Spleen (tissue), 7 donors: ENCODE data around the gene FOXF2.

Experiments
- POLR2A ChIP-seq, 3 donors: fragments of 450-650 bp; IDR thresholded peaks; one replicate each; pipeline ENCODE4 v1.5.1; 2017; ENCODE audit warnings: antibody characterized with exemption in 3 of 3, mild to moderate bottlenecking in 1 of 3
- POLR2AphosphoS5 ChIP-seq, 3 donors: sonication (generic); formaldehyde crosslinking; IDR thresholded peaks; one replicate each; pipeline ENCODE4 v1.5.1; 2017; ENCODE audit warnings: antibody characterized with exemption in 3 of 3
- TF ChIP-seq, protein P1 (sequence below), 11 experiments: fragments of 200-600 bp in 7 of 11; fragments of 450-650 bp in 4 of 11; sonication (generic) in 4 of 11; IDR thresholded peaks in 8 of 11; conservative IDR thresholded peaks in 3 of 11; 1 replicate in 7 of 11; 2 replicates in 4 of 11; pipeline versions ENCODE4 v1.4.0 to v1.8.0; 2016 to 2021; ENCODE audit warnings: antibody characterized with exemption in 11 of 11, inconsistent platforms in 4 of 11, mild to moderate bottlenecking in 1 of 11
- donor health status: DM: no; HTN: no; CAD: no; lungs with moderate emphysema.
- donor health status: DM: no; HTN: no; CAD: no.
- donor health status: DM: no; HTN: no; CAD: no.

DNA sequence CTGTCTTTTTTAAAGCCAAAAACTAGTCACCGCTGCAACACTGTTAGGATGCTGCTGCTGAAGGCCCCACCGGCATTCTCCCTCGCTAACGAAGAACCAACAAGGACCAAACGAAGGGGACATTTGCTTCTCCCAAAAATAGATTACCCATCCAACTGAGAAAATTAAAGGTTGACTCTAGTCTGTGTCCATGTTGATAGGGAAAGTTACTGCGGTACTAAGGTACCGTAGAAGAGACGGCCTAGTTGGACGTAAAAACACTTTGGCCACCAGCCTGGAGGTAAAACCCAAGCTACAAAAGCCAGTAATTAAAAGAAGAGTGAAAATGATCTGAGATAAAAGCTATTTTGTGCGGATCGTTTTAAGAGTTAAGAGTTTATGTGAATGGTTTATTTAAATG is 11.8 kb upstream of the FOXF2 start:
- TF ChIP-seq, protein P1, sequence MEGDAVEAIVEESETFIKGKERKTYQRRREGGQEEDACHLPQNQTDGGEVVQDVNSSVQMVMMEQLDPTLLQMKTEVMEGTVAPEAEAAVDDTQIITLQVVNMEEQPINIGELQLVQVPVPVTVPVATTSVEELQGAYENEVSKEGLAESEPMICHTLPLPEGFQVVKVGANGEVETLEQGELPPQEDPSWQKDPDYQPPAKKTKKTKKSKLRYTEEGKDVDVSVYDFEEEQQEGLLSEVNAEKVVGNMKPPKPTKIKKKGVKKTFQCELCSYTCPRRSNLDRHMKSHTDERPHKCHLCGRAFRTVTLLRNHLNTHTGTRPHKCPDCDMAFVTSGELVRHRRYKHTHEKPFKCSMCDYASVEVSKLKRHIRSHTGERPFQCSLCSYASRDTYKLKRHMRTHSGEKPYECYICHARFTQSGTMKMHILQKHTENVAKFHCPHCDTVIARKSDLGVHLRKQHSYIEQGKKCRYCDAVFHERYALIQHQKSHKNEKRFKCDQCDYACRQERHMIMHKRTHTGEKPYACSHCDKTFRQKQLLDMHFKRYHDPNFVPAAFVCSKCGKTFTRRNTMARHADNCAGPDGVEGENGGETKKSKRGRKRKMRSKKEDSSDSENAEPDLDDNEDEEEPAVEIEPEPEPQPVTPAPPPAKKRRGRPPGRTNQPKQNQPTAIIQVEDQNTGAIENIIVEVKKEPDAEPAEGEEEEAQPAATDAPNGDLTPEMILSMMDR (IDR thresholded peaks at IDR 0.05 in 8 of 11, conservative IDR thresholded peaks at IDR 0.05 in 3 of 11), result no peak
- TF ChIP-seq POLR2A (IDR thresholded peaks at IDR 0.05) (no peak), POLR2AphosphoS5 (IDR thresholded peaks at IDR 0.05) (no peak)
